GM23338 (cell line): ENCODE measurements around the gene PECR. TPM values are rescaled to one million over a fixed set of nuclear protein-coding genes. Genes with fewer than 3 reads are reported as not detected.

Source experiments
- ATAC-seq: fragments of 200-7000 bp; cut with Tn5 transposase; 3 replicates; pipeline ENCODE4 v1.9.1; 2020
- DNase-seq: peaks from one replicate; pipeline ENCODE4 v3.0.0-alpha.2; 2015; ENCODE audit warnings: low spot score
- H2AFZ ChIP-seq: fragments of 200-600 bp; sonication (generic); 2 replicates; pipeline ENCODE4 v1.8.0; 2016; ENCODE audit warnings: antibody characterized with exemption, mild to moderate bottlenecking, moderate library complexity
- H3F3A ChIP-seq: fragments of 200-600 bp; sonication (generic); replicated peaks from 2 replicates; pipeline ENCODE4 v1.8.0; 2017; ENCODE audit warnings: antibody characterized with exemption, mixed run types, low read depth
- H3K27ac ChIP-seq: fragments of 200-600 bp; sonication (generic); 2 replicates; pipeline ENCODE4 v1.6.1; 2016; ENCODE audit warnings: low read depth
- H3K27me3 ChIP-seq: fragments of 200-600 bp; sonication (generic); 2 replicates; pipeline ENCODE4 v1.8.0; 2016; ENCODE audit warnings: mild to moderate bottlenecking, mixed run types, moderate library complexity; ENCODE audit not compliant: insufficient read depth
- H3K36me3 ChIP-seq: fragments of 200-600 bp; sonication (generic); 2 replicates; pipeline ENCODE4 v1.8.0; 2016; ENCODE audit warnings: mild to moderate bottlenecking; ENCODE audit not compliant: insufficient read depth
- H3K4me1 ChIP-seq: fragments of 200-600 bp; sonication (generic); 2 replicates; pipeline ENCODE4 v1.8.0; 2016; ENCODE audit warnings: mild to moderate bottlenecking, moderate library complexity; ENCODE audit not compliant: insufficient read depth
- H3K4me2 ChIP-seq: fragments of 200-600 bp; sonication (generic); 2 replicates; pipeline ENCODE4 v1.7.1; 2017; ENCODE audit warnings: mixed run types
- H3K4me3 ChIP-seq: fragments of 200-600 bp; sonication (generic); 2 replicates; pipeline ENCODE4 v1.6.1; 2016; ENCODE audit warnings: mixed run types
- H3K79me2 ChIP-seq: fragments of 200-600 bp; sonication (generic); replicated peaks from 2 replicates; pipeline ENCODE4 v1.8.0; 2017; ENCODE audit warnings: mild to moderate bottlenecking; ENCODE audit not compliant: insufficient read depth
- H3K9me2 ChIP-seq: fragments of 200-600 bp; sonication (generic); 2 replicates; pipeline ENCODE4 v1.8.0; 2017; ENCODE audit not compliant: insufficient read depth
- H4K20me1 ChIP-seq: fragments of 200-600 bp; sonication (generic); replicated peaks from 2 replicates; pipeline ENCODE4 v1.8.0; 2017; ENCODE audit warnings: mild to moderate bottlenecking; ENCODE audit not compliant: insufficient read depth
- H3K27ac Mint-ChIP-seq: 2 replicates; pipeline ENCODE4 v1.8.0; 2020; ENCODE audit warnings: inconsistent platforms, mild to moderate bottlenecking, moderate library complexity, mixed read lengths
- H3K27me3 Mint-ChIP-seq: 3 replicates; pipeline ENCODE4 v1.8.0; 2022; ENCODE audit warnings: low read depth, mild to moderate bottlenecking, moderate library complexity, mixed read lengths, inconsistent platforms; ENCODE audit not compliant: insufficient read depth, poor library complexity
- H3K36me3 Mint-ChIP-seq: 3 replicates; pipeline ENCODE4 v1.8.0; 2021; ENCODE audit warnings: low read depth, mild to moderate bottlenecking, inconsistent platforms, moderate library complexity, mixed read lengths
- H3K4me1 Mint-ChIP-seq: 3 replicates; pipeline ENCODE4 v1.8.0; 2020; ENCODE audit warnings: mild to moderate bottlenecking, inconsistent platforms, mixed read lengths
- H3K4me3 Mint-ChIP-seq: 3 replicates; pipeline ENCODE4 v1.8.0; 2021; ENCODE audit warnings: moderate library complexity, mild to moderate bottlenecking, inconsistent platforms, mixed read lengths
- H3K9me3 Mint-ChIP-seq: 3 replicates; pipeline ENCODE4 v1.8.0; 2020; ENCODE audit warnings: moderate library complexity, mild to moderate bottlenecking, inconsistent platforms, mixed read lengths
- CREB1 ChIP-seq: fragments of 250-450 bp; sonication (Bioruptor Pico); IDR thresholded peaks from 2 replicates; pipeline ENCODE4 v1.5.0; 2020; ENCODE audit warnings: low read depth, mild to moderate bottlenecking, moderate library complexity
- CTCF ChIP-seq, 2 experiments: fragments of 200-600 bp in 1 of 2; sonication (generic) in 1 of 2; conservative IDR thresholded peaks; 2 replicates each; pipeline versions ENCODE4 v1.5.1 to v1.6.1; 2016 to 2017; ENCODE audit warnings: antibody characterized with exemption in 2 of 2, low read depth in 2 of 2, mild to moderate bottlenecking in 2 of 2, moderate library complexity in 1 of 2
- EZH2 ChIP-seq: fragments of 200-600 bp; sonication (generic); IDR thresholded peaks from one replicate; pipeline ENCODE4 v1.8.0; 2017; ENCODE audit warnings: antibody characterized with exemption, mild to moderate bottlenecking, low read depth; ENCODE audit not compliant: unreplicated experiment
- EZH2phosphoT487 ChIP-seq: fragments of 200-600 bp; sonication (generic); IDR thresholded peaks from one replicate; pipeline ENCODE4 v1.8.1; 2018; ENCODE audit warnings: antibody characterized with exemption; ENCODE audit not compliant: unreplicated experiment
- JUNB ChIP-seq: IDR thresholded peaks from one replicate; pipeline ENCODE4 v1.6.1; 2016; ENCODE audit warnings: antibody characterized with exemption; ENCODE audit not compliant: unreplicated experiment
- POLR2AphosphoS5 ChIP-seq: IDR thresholded peaks from 2 replicates; pipeline ENCODE4 v1.6.1; 2016; ENCODE audit warnings: antibody characterized with exemption, low read depth
- REST ChIP-seq: IDR thresholded peaks from one replicate; pipeline ENCODE4 v1.6.1; 2018; ENCODE audit warnings: antibody characterized with exemption; ENCODE audit not compliant: unreplicated experiment
- STAT1 ChIP-seq: IDR thresholded peaks from one replicate; pipeline ENCODE4 v1.6.1; 2016; ENCODE audit warnings: antibody characterized with exemption; ENCODE audit not compliant: unreplicated experiment
- ZNF114 ChIP-seq: fragments of 250-450 bp; sonication (Bioruptor Pico); IDR thresholded peaks from 2 replicates; pipeline ENCODE4 v1.5.0; 2020; ENCODE audit warnings: mild to moderate bottlenecking, moderate library complexity
- ZNF331 ChIP-seq: fragments of 250-450 bp; sonication (Bioruptor Pico); IDR thresholded peaks from 2 replicates; pipeline ENCODE4 v1.5.0; 2020; ENCODE audit warnings: low read depth, mild to moderate bottlenecking, moderate library complexity
- polyA plus RNA-seq: library from polyadenylated mRNA; unstranded; fragments of >200 nt; fragmentation: Nextera tagmentation; extraction: Ambion mirVana; gene quantifications from 2 replicates; pipeline ENCODE4 v1.2.1, GENCODE V29; 2016
- total RNA-seq: library from RNA; depleted of rRNA; stranded (reverse); fragments of >200 nt; shearing (Covaris generic); gene quantifications from 2 replicates; pipeline ENCODE4 v1.2.3, GENCODE V29; 2014

The PECR gene
- total and polyA plus RNA-seq, 2 experiments from 2014 or later, result 12.1 to 15.5 TPM

GRCh38 chr2:216013080-216013909 is 68.3 kb downstream of the PECR start, which contains the start of gene MREG:
MREG (minus strand) TSS chr2:216013551; CDS start chr2:216013327, 224 bp downstream.
- H3K4me3 ChIP-seq, result peak within 1 kb of the TSS; percentile 76
- no peaks in the 10 kb centered on the region for H3K27me3 ChIP-seq
- DNase-seq (peak; percentile 96), ATAC-seq (peak; percentile 88)
- H3K27me3 Mint-ChIP-seq, result peaks cover 6% of the 10 kb centered on the region
- H3K36me3 Mint-ChIP-seq, result peaks cover 8% of the 10 kb centered on the region; the same call in 2 of the 3 replicates
- no peaks in the 10 kb centered on the region for H3F3A ChIP-seq
- H3K36me3 ChIP-seq, result no peaks in the 10 kb centered on the region
- H3K4me2 ChIP-seq, result peak within 1 kb of the TSS; percentile 93
- H3K27ac Mint-ChIP-seq, result peak within 1 kb of the TSS; percentile 82
- no peaks in the 10 kb centered on the region for H3K9me3 Mint-ChIP-seq
- peaks cover 28% of the 10 kb centered on the region for H3K4me1 ChIP-seq
- peak within 1 kb of the TSS; percentile 89 for H3K4me3 Mint-ChIP-seq
- peak within 1 kb of the TSS; percentile 96 for H2AFZ ChIP-seq
- H4K20me1 ChIP-seq, result no peaks in the 10 kb centered on the region
- H3K9me2 ChIP-seq, result 0 out of 2 replicates have a peak, but pooled peaks cover 3% of the 10 kb centered on the region
- H3K4me1 Mint-ChIP-seq, result peaks cover 26% of the 10 kb centered on the region
- TF ChIP-seq CTCF (conservative IDR thresholded peaks at IDR 0.05; ENCODE audit: low read depth in 2 of 2) (peak; percentile 52 to 68), EZH2 (no peak), STAT1 (no peak), ZNF331 (CRISPR knock-in tag) (no peak), POLR2AphosphoS5 (peak; percentile 63), CREB1 (CRISPR knock-in tag) (0 out of 2 replicates have a peak, but pooled peaks have one; percentile 4)
- H3K27ac ChIP-seq, result peak within 1 kb of the TSS; percentile 87
- peaks cover 41% of the 10 kb centered on the region for H3K79me2 ChIP-seq

GRCh38 chr2:216012830-216013079 is 68.9 kb downstream of the PECR start:
- no peak for ATAC-seq
- peak overlapping the region; percentile 87 for H3K27ac ChIP-seq
- TF ChIP-seq ZNF331 (CRISPR knock-in tag), result no peak
- TF ChIP-seq REST, result no peak
- TF ChIP-seq ZNF114 (CRISPR knock-in tag), result no peak
- TF ChIP-seq JUNB, result no peak
- TF ChIP-seq CREB1 (CRISPR knock-in tag), result no peak
- no peak for TF ChIP-seq EZH2phosphoT487

More at GRCh38 chr2:216012830-216013079, 68.9 kb downstream of the PECR start:
- H4K20me1 ChIP-seq, result no peaks in the 10 kb centered on the region
- H3K9me2 ChIP-seq, result no peaks in the 10 kb centered on the region
- Mint-ChIP-seq H3K4me1 (peaks cover 28% of the 10 kb centered on the region), H3K4me3 (peak overlapping the region; percentile 89), H3K36me3 (peaks cover 8% of the 10 kb centered on the region; the same call in 2 of the 3 replicates), H3K27ac (peak overlapping the region; percentile 82), H3K9me3 (no peaks in the 10 kb centered on the region), H3K27me3 (peaks cover 6% of the 10 kb centered on the region)
- no peaks in the 10 kb centered on the region for H3K27me3 ChIP-seq
- no peak for DNase-seq
- H3K4me2 ChIP-seq, result peak overlapping the region; percentile 93
- peaks cover 44% of the 10 kb centered on the region for H3K79me2 ChIP-seq
- peaks cover 28% of the 10 kb centered on the region for H3K4me1 ChIP-seq
- H3K4me3 ChIP-seq, result peak overlapping the region; percentile 76
- H3F3A ChIP-seq, result no peaks in the 10 kb centered on the region
- peak overlapping the region; percentile 96 for H2AFZ ChIP-seq
- no peaks in the 10 kb centered on the region for H3K36me3 ChIP-seq
